K562 (cell line): ENCODE measurements around the gene PALLD. TPM values are rescaled to one million over a fixed set of nuclear protein-coding genes. Genes with fewer than 3 reads are reported as not detected.

Experiments used
- ATAC-seq: fragments of 200-7000 bp; cut with Tn5 transposase; 3 replicates; pipeline ENCODE4 v1.9.1; 2020; ENCODE audit warnings: moderate library complexity
- BruUV-seq: library from RNA; stranded (reverse); fragments of 400-500 nt; replicated peaks from 2 replicates; lab custom pipeline; 2021; lab: Mats Ljungman, UMichigan
- CTCF ChIA-PET: fragments of 300-600 bp; formaldehyde crosslinking; extraction: SDS; loops from one replicate; lab custom pipeline; 2021; ENCODE audit warnings: low intra/inter-chr PET ratio; lab: Yijun Ruan, JAX
- POLR2A ChIA-PET: fragments of 300-600, 350-650 bp; sonication (Branson Sonifier 250); formaldehyde crosslinking; extraction: SDS; loops from one replicate; lab custom pipeline; 2021; ENCODE audit warnings: antibody characterized with exemption, inconsistent platforms; lab: Yijun Ruan, JAX
- DNase-seq, 4 experiments: peaks; one replicate each; pipeline versions ENCODE4 v3.0.0 to v3.0.0-alpha.2; 2011 to 2018; ENCODE audit warnings: low spot score in 3 of 4, mixed read lengths in 3 of 4; ENCODE audit errors: extremely low read depth in 1 of 4
- FAIRE-seq: peaks from 2 replicates; lab custom pipeline; 2011; peaks lifted over from hg19 to GRCh38; lab: Jason Lieb, UNC
- H2AFZ ChIP-seq: 2 replicates; pipeline ENCODE4 v1.6.0; 2011; ENCODE audit warnings: low read depth, low read length, control low read depth, inconsistent platforms
- H3K27ac ChIP-seq: fragments of 200-600 bp; 3 replicates; pipeline ENCODE4 v1.8.0; 2011; ENCODE audit warnings: low read depth, mild to moderate bottlenecking, control low read depth, inconsistent platforms, low read length, moderate library complexity, mixed read lengths; ENCODE audit errors: extremely low read depth
- H3K27me3 ChIP-seq, 2 experiments: fragments of 300-600 bp in 1 of 2; 2 replicates in 1 of 2; 3 replicates in 1 of 2; pipeline versions ENCODE4 v1.6.0 to v1.8.0; 2011; ENCODE audit warnings: inconsistent platforms in 2 of 2, low read length in 2 of 2, mild to moderate bottlenecking in 1 of 2, mixed read lengths in 1 of 2, moderate library complexity in 1 of 2; ENCODE audit not compliant: control insufficient read depth in 2 of 2, insufficient read depth in 2 of 2
- H3K36me3 ChIP-seq: fragments of 300-600 bp; 3 replicates; pipeline ENCODE4 v1.8.0; 2011; ENCODE audit warnings: mild to moderate bottlenecking, low read length, inconsistent platforms; ENCODE audit not compliant: control insufficient read depth, insufficient read depth
- H3K4me1 ChIP-seq, 2 experiments: fragments of 200-600 bp in 1 of 2; replicated peaks in 1 of 2; 2 replicates in 1 of 2; 3 replicates in 1 of 2; pipeline versions ENCODE4 v1.5.1 to v1.8.0; 2011; ENCODE audit warnings: inconsistent platforms in 2 of 2, low read length in 2 of 2, mild to moderate bottlenecking in 1 of 2, mixed read lengths in 1 of 2, moderate library complexity in 1 of 2; ENCODE audit not compliant: control insufficient read depth in 2 of 2, insufficient read depth in 2 of 2
- H3K4me2 ChIP-seq: 2 replicates; pipeline ENCODE4 v1.6.1; 2011; ENCODE audit warnings: low read length, control low read depth, inconsistent platforms, mixed read lengths; ENCODE audit not compliant: insufficient read depth
- H3K4me3 ChIP-seq: fragments of 200-600 bp; sonication (generic), shearing (Covaris generic); 2 replicates; pipeline ENCODE4 v1.5.1; 2016; ENCODE audit warnings: control low read depth, inconsistent platforms
- H3K79me2 ChIP-seq: fragments of 200-600 bp; 3 replicates; pipeline ENCODE4 v1.8.0; 2011; ENCODE audit warnings: low read length, inconsistent platforms; ENCODE audit not compliant: control insufficient read depth, insufficient read depth
- H3K9ac ChIP-seq, 2 experiments: 2 replicates each; pipeline versions ENCODE4 v1.6.0 to v1.6.1; 2011; ENCODE audit warnings: low read depth in 2 of 2, low read length in 2 of 2, control low read depth in 1 of 2, inconsistent platforms in 1 of 2, mild to moderate bottlenecking in 1 of 2, mixed read lengths in 1 of 2; ENCODE audit not compliant: insufficient read depth in 1 of 2
- H3K9me1 ChIP-seq: one replicate; pipeline ENCODE4 v1.6.0; 2011; ENCODE audit warnings: inconsistent platforms, mild to moderate bottlenecking, low read length, moderate library complexity; ENCODE audit not compliant: control insufficient read depth, insufficient read depth
- H3K9me3 ChIP-seq: replicated peaks from 2 replicates; pipeline ENCODE4 v1.5.1; 2011; ENCODE audit warnings: low read depth, low read length, inconsistent platforms; ENCODE audit not compliant: control insufficient read depth, insufficient read depth
- H4K20me1 ChIP-seq: replicated peaks from 2 replicates; pipeline ENCODE4 v1.6.1; 2011; ENCODE audit warnings: low read length, inconsistent platforms, mixed read lengths; ENCODE audit not compliant: control insufficient read depth, insufficient read depth
- DMBX1 ChIP-seq: fragments of 250-450 bp; sonication (Bioruptor Pico); IDR thresholded peaks from 2 replicates; pipeline ENCODE4 v1.8.0; 2022; ENCODE audit warnings: inconsistent platforms, mild to moderate bottlenecking, moderate library complexity, borderline replicate concordance
- ELF1 ChIP-seq: fragments of 200-800 bp; sonication (Bioruptor generic); IDR thresholded peaks from 2 replicates; pipeline ENCODE4 v1.6.1; 2016; ENCODE audit warnings: missing genetic modification characterization, missing compliant biosample characterization
- KAT2B ChIP-seq: IDR thresholded peaks from one replicate; pipeline ENCODE4 v1.6.1; 2012; ENCODE audit warnings: low read depth, mild to moderate bottlenecking, control low read depth, inconsistent platforms, low read length, moderate library complexity
- PHF20 ChIP-seq: fragments of 450-650 bp; IDR thresholded peaks from 2 replicates; pipeline ENCODE4 v1.6.1; 2018; ENCODE audit not compliant: partially characterized antibody
- RAD21 ChIP-seq, 2 experiments: fragments of 250-450 bp in 1 of 2; fragments of 450-650 bp in 1 of 2; sonication (Bioruptor Pico) in 1 of 2; formaldehyde crosslinking in 1 of 2; IDR thresholded peaks in 1 of 2; conservative IDR thresholded peaks in 1 of 2; 2 replicates each; pipeline versions ENCODE4 v1.4.0 to v1.8.0; 2020 to 2022; ENCODE audit warnings: mild to moderate bottlenecking in 2 of 2, moderate library complexity in 1 of 2
- TCFL5 ChIP-seq: fragments of 250-450 bp; sonication (Bioruptor Pico); conservative IDR thresholded peaks from 2 replicates; pipeline ENCODE4 v1.6.1; 2021; ENCODE audit warnings: mild to moderate bottlenecking, moderate library complexity, matching md5 sums
- ZBTB17 ChIP-seq: fragments of 450-650 bp; formaldehyde crosslinking; IDR thresholded peaks from 2 replicates; pipeline ENCODE4 v1.4.0; 2020; ENCODE audit warnings: mild to moderate bottlenecking
- ZFP1 ChIP-seq: fragments of 450-650 bp; formaldehyde crosslinking; IDR thresholded peaks from 2 replicates; pipeline ENCODE4 v1.4.0; 2020; ENCODE audit warnings: mild to moderate bottlenecking, mixed read lengths
- ZSCAN32 ChIP-seq: fragments of 450-650 bp; formaldehyde crosslinking; IDR thresholded peaks from 2 replicates; pipeline ENCODE4 v1.4.0; 2020; ENCODE audit warnings: mild to moderate bottlenecking, moderate library complexity
- WGBS: fragments of 100-300 bp; shearing (Covaris generic); methylation state at CpG from one replicate; pipeline ENCODE4 v1.1.6; 2016; ENCODE audit warnings: low coverage, mixed read lengths; ENCODE audit not compliant: insufficient coverage; ENCODE audit errors: missing lambda C conversion rate; 5-methylcytosine and 5-hydroxymethylcytosine counted together
- in situ Hi-C: fragments of 300-500 bp; cut with MboI; formaldehyde crosslinking; loops from 4 replicates; pipeline ENCODE4 v1.15.0; 2018; ENCODE audit warnings: inconsistent platforms, mixed read lengths
- intact Hi-C: fragments of 100-400 bp; cut with micrococcal nuclease; formaldehyde crosslinking; loops from 2 replicates; pipeline ENCODE4 v1.14.2; 2022
- polyA plus RNA-seq, 8 experiments: library from polyadenylated mRNA; depleted of rRNA in 4 of 8; stranded (reverse) in 5 of 8; unstranded in 3 of 8; fragments of >200 nt; fragmentation: Nextera tagmentation in 2 of 8; fragmentation: Illumina TruSeq in 1 of 8; extraction: Ambion mirVana in 2 of 8; extraction: Trizol in 1 of 8; gene quantifications; 2 replicates each; pipeline versions ENCODE4 v1.2.1 to v1.2.3, GENCODE V29; 2011 to 2014; ENCODE audit warnings: inconsistent platforms in 1 of 8, missing spikeins in 1 of 8
- total RNA-seq, 7 experiments: library from RNA; depleted of rRNA in 6 of 7; stranded (reverse); fragments of >200 nt in 6 of 7; fragmentation: Illumina TruSeq in 2 of 7; extraction: Trizol in 2 of 7; gene quantifications; 2 replicates each; pipeline versions ENCODE4 v1.2.1 to v1.2.3, GENCODE V29; 2011 to 2021; ENCODE audit warnings: low replicate concordance in 1 of 7

PALLD gene
- total and polyA plus RNA-seq, 9 of the 15 experiments (the other 6 are each of a cell fraction or from before 2014, with no cell fraction given), result 0.01 to 0.35 (median 0.06) TPM; not detected in 3

DNA sequence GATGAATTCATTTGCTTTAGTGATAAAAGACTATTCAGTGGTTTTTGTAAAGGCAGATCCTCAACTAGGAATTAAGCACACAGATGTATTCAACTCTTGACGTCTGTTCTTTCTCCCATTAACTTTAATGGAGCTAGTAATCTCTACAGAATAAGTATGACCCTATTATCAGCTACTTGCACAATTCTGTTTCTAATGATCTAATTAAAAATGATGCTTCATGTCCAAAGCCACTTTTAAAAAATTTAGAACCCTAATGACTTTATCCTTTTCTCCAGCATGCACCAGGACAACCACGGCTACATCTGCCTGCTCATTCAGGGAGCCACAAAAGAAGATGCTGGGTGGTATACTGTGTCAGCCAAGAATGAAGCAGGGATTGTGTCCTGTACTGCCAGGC, 427.8 kb downstream of the PALLD start:
- FAIRE-seq (no peak), ATAC-seq (no peak), DNase-seq (no peak)
- BruUV-seq, result no TSS peak
- Histone ChIP-seq H3K9ac (no peak overlapping the region), H3K4me2 (no peak overlapping the region), H3K4me3 (no peak overlapping the region), H3K9me3 (no peaks in the 10 kb centered on the region), H3K4me1 (no peaks in the 10 kb centered on the region), H3K79me2 (no peaks in the 10 kb centered on the region), H3K36me3 (no peaks in the 10 kb centered on the region), H2AFZ (no peak overlapping the region), H3K27ac (no peak overlapping the region), H4K20me1 (no peaks in the 10 kb centered on the region; the same call in 1 of the 2 replicates), H3K27me3 (no peaks in the 10 kb centered on the region), H3K9me1 (no peaks in the 10 kb centered on the region)
- WGBS, result 0% methylated on average over 2 of the region's 2 CpGs
- TF ChIP-seq ZSCAN32 (CRISPR knock-in tag), result no peak
- no peak for TF ChIP-seq DMBX1 (CRISPR knock-in tag)
- TF ChIP-seq TCFL5, result no peak
- TF ChIP-seq ELF1 (tag), result no peak
- TF ChIP-seq ZBTB17 (CRISPR knock-in tag), result no peak
- TF ChIP-seq PHF20, result no peak
- TF ChIP-seq RAD21 (CRISPR knock-in tag; conservative IDR thresholded peaks at IDR 0.05 in 1 of 2, IDR thresholded peaks at IDR 0.05 in 1 of 2), result no peak
- TF ChIP-seq KAT2B, result no peak
- no peak for TF ChIP-seq ZFP1 (CRISPR knock-in tag)
- ChIA-PET POLR2A (no interaction called here), CTCF (interaction anchor here (0.5 to 2.0 kb wide), 3 partner anchors 17 to 561 kb away, joined by 3 to 5 read pairs (median 3); no protein-coding TSS in a partner anchor)
- in situ Hi-C loops, result loop anchor here (5.0 kb wide), 2 partner anchors 563 to 742 kb away; no protein-coding TSS in a partner anchor
- intact Hi-C loops, result loop anchor here (5.0 to 10.0 kb wide), 2 partner anchors 337 to 390 kb away; no protein-coding TSS in a partner anchor
